Hepatocyte (in vitro differentiated cells): ENCODE data around the gene CELSR1.

Experiments
- EZH2 ChIP-seq: fragments of 200-600 bp; sonication (generic); IDR thresholded peaks from 2 replicates; pipeline ENCODE4 v1.6.1; 2016; ENCODE audit warnings: antibody characterized with exemption, mild to moderate bottlenecking, borderline replicate concordance
- EZH2phosphoT487 ChIP-seq: fragments of 200-600 bp; sonication (generic); IDR thresholded peaks from one replicate; pipeline ENCODE4 v1.6.1; 2018; ENCODE audit warnings: antibody characterized with exemption, mild to moderate bottlenecking, low read depth, moderate library complexity; ENCODE audit not compliant: unreplicated experiment, severe bottlenecking
- TF ChIP-seq, protein P1 (sequence below): fragments of 200-600 bp; sonication (generic); IDR thresholded peaks from 2 replicates; pipeline ENCODE4 v1.5.1; 2016; ENCODE audit warnings: antibody characterized with exemption, mild to moderate bottlenecking; ENCODE audit not compliant: poor library complexity

DNA sequence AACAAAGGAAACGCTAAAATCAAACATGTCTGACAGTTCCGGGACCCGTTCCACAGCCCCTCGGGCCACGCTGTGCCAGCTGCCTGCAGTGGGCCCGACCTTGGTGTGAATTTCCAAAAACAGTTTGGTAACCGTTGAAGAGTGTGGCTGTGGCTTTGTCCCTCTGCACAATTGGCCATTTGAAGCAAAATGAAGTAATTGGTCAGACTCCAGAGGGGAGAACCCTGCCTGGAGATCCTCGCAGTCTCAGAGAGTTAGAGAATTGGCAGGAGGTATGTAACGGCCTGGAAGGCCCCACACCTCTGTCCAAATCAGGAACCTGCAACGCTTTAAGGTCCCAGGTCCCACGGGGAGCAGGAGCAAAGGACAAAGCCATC is 175.6 kb downstream of the CELSR1 start:
- TF ChIP-seq, protein P1, sequence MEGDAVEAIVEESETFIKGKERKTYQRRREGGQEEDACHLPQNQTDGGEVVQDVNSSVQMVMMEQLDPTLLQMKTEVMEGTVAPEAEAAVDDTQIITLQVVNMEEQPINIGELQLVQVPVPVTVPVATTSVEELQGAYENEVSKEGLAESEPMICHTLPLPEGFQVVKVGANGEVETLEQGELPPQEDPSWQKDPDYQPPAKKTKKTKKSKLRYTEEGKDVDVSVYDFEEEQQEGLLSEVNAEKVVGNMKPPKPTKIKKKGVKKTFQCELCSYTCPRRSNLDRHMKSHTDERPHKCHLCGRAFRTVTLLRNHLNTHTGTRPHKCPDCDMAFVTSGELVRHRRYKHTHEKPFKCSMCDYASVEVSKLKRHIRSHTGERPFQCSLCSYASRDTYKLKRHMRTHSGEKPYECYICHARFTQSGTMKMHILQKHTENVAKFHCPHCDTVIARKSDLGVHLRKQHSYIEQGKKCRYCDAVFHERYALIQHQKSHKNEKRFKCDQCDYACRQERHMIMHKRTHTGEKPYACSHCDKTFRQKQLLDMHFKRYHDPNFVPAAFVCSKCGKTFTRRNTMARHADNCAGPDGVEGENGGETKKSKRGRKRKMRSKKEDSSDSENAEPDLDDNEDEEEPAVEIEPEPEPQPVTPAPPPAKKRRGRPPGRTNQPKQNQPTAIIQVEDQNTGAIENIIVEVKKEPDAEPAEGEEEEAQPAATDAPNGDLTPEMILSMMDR = no peak
- TF ChIP-seq EZH2 (no peak), EZH2phosphoT487 (no peak)
